ENCODE data around the gene IL1RAPL1.

The IL1RAPL1 gene

DNA sequence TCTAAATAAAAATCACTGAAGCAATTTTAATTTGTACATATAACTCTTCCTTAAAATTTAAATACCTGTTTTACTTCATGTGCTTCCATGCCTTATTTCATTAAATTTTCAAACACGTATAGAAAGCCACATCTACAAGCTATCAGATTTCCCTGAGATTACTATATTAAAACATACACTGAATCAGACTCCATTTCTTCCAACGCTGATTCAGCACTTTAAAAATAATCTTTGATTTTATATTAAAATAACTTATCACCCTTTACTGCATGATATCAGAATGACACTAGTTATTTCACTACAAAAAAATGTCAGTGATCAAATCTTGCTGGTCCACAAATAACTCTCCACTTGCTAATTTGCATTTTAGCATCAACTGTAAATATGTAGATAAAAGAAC lies 550.8 kb downstream of the IL1RAPL1 start:
- no peak for DNase-seq

- DNase-seq, result no peak
Measured at GRCh38 chrX:29143356-29143755, 556.1 kb downstream of the IL1RAPL1 start.

DNA sequence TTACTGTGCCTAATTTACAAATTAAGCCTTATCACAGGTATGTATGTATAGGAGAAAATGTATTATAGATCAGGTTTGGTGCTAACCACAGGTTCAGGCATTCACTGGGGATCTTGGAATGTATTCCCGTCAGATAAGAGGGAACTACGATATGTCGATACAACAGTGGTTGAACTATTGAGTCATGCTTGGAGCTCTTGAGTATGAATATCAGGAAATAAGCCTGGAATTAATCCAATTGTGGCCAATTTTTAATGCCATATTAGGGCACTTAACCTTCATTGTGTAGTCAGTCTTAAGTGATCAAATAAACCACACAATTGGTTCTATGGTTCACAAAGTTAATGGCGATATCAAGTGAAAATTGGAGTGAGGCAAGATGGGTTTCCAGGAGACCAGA lies 556.5 kb downstream of the IL1RAPL1 start:
- no peak for DNase-seq

- no peak for DNase-seq
Measured at GRCh38 chrX:29145316-29145715, 558.1 kb downstream of the IL1RAPL1 start.

- no peak for DNase-seq
Measured at GRCh38 chrX:29148511-29148910, 561.3 kb downstream of the IL1RAPL1 start.

GRCh38 chrX:29155286-29155685 lies 568.0 kb downstream of the IL1RAPL1 start:
- no peak for DNase-seq

GRCh38 chrX:29172880-29173279 lies 585.6 kb downstream of the IL1RAPL1 start:
- DNase-seq, result no peak

DNA sequence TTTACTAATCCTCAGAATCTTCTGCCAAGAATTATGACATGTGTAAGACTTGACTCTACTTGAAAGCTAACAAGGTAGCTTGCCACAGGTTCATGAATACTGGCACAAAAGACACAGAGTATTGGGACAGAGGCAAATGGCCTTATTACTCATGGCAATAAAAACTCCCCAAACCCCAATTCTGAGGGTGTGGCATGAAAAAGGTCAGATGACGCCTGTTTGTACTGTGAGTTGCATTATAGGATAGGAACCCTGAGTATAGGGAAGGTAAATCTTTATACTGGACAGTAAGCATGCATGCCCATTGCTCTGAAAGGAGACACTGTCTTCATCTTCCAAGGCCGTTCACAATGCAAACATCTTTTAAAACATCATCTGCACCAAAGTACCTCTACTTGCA lies 600.0 kb downstream of the IL1RAPL1 start:
- no peak for DNase-seq

GRCh38 chrX:29196501-29196900 lies 609.3 kb downstream of the IL1RAPL1 start:
- DNase-seq, result no peak

DNA sequence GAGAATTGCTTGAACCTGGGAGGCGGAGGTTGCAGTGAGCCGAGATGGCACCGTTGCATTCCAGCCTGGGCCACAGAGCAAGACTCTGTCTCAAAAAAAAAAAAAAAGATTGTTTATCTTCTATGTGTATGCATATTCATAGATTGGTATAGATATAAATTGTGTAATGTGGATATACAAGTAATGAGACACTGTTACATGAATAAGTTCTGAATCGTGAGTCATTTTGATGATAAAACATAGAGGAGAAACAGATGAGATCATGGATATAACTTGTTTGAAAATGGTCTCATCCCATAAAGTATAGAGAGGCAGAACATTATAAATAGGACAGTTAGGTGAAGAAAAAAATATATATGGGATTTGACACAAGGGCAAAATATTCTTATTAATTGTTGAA lies 628.0 kb downstream of the IL1RAPL1 start:
- no peak for DNase-seq

GRCh38 chrX:29225670-29226069 lies 638.4 kb downstream of the IL1RAPL1 start:
- no peak for DNase-seq

DNA sequence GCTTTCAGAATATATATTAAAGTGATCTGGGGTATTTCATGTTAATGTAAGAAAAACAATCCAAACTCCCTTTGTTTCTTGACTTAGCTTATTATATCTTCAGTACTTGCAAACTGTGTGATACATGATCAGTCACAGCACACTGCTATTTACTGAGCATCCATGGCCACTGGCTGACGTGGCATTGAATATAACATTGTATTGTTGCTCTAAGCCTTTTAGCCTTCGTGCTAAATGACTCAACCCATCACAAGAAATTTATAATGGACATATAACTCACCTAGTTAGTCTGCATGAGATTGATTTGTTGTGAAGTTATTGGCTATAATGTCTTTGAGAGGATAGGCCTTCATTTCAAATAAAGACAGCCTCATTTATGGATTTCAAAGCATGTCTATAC lies 642.6 kb downstream of the IL1RAPL1 start:
- DNase-seq, result no peak

DNA sequence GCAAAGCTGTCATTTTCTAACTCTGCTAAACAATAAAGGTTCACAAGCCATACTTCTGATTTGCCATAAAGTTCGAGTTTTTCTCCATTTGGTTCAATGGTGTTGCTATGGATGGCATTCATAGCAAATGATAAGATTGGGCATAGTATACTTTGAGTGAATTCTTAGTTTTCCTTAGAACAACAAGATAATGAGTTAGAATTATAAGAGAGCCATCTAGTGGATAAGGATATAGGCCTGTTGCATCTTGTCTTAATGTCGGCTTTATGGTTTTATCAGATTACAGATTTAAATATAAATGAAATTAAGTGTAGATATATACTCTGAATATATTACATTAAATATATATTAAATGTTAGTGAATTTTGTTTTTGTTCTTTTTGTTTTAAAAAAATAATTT lies 644.6 kb downstream of the IL1RAPL1 start:
- peak in 1 of 2 experiments; percentile 6 for DNase-seq

DNA sequence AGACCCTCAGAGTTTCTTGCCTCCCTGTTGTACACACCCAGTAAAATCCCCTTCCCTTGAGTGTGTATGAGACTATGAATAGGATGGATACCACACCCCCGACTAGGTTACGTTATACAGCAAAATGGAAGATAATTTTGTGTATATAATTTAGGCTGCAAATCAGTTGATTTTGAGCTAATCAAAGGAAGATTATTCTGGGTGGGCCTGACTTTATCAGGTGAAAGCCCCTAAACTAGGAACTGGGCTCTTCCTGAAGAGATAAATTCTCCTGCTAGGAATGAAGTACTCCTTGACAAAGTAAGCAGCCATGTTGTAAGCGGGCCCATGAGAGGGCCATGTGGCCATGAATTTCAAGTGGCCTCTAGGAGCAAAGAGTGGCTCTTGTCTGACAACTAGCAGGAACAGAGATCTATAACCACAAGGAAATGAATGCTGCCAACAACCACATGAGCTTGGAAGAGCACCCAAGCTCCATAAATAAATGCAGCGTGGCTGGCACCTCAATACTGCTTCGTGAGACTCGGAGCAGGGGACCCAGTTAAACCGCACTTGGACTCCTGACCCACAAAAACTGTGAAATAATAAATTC lies 646.4 kb downstream of the IL1RAPL1 start:
- peak; percentile 18 to 58 for DNase-seq

GRCh38 chrX:29237972-29238371 lies 650.7 kb downstream of the IL1RAPL1 start:
- no peak for DNase-seq

DNA sequence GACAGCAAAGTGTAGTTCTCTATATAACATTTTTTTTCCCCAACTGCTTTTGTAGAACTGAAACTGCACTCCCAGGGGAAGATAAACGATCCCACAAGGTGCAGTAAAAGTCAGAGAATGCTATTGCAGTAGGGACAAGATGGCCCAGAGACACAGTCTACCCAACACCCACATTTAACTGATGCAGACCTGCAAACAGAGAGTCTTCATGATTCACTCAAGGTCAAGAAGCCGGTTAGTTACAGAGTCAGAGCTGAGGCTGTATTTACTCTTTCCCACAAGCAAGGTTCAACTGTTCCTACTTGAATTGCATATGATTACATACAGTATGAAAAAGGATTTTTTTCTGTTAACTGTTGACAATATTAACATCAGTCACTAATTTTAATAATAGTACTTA lies 654.6 kb downstream of the IL1RAPL1 start:
- no peak for DNase-seq

DNA sequence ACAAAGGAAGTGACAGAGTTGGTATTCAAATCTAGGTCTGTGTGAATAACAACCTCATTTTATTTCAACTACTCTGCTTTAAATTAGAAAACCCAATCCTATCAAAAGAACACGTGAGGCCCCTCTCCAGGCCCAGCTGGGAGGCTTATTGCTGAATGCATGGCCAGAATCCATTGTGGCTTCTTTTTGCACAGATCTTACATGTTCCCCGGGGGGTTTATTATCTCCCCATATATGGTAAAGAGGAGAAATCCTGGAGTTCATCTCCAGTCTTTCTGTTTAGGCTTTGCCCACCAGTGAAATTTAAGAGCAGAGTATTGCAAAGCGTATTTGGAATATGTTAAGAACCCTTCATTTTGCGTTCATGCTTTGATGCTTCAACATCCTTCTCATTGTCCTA lies 655.6 kb downstream of the IL1RAPL1 start:
- no peak for DNase-seq

DNA sequence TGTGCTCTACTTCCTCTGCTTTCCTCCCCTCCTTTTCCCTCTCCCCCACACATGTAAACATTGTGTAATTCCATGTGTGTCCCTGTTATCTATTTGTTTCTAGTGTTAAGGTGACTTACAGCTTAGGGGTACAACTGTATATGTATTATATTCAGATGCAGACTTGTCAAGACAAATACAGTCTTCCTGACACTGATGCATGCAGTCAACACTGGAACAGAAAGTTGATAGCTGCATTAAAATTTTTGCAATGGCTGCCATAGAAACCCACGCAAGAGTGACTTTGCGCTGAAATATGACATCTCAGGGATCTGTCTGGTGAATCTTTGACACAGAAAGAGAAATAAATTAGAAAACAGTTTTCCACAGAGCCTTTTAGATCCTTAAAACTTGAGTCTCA lies 656.7 kb downstream of the IL1RAPL1 start:
- no peak for DNase-seq

DNA sequence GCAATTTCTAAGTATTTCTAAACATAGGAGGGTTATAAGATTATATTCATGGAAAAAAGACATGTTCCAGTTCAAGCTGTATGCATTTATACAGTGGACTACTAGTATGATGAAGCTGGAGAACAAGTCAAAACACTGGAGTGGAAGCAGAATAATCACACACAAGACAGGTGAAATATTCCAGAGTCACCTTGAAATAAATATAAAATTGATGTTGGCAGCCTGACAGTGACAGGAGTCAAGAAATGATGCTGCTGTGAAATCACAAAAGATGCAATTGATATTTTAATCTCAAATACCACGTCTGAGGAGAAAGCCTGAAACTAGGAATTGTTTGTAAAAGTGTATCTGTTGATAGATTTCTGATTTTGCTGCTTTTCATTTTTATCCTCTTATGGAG lies 667.3 kb downstream of the IL1RAPL1 start:
- no peak for DNase-seq

DNA sequence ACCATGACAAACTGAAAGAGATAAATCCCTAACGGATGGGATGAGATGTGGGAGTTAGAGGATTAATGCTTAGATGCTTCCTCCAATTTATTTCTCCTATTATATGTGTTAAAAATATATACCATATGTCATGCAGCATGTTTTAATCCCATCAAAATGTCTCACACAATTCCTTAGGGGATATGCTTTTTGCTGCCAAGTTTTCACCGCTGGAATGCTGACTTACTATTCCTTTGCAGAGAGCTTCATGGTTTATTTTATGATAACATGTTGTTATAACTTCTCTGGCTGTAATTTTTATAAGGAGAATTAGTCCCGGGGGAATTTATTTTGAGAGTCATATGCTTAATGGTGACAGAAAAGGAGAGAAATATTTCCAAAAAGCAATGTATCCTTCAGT lies 670.3 kb downstream of the IL1RAPL1 start:
- peak; percentile 9 to 77 for DNase-seq

DNA sequence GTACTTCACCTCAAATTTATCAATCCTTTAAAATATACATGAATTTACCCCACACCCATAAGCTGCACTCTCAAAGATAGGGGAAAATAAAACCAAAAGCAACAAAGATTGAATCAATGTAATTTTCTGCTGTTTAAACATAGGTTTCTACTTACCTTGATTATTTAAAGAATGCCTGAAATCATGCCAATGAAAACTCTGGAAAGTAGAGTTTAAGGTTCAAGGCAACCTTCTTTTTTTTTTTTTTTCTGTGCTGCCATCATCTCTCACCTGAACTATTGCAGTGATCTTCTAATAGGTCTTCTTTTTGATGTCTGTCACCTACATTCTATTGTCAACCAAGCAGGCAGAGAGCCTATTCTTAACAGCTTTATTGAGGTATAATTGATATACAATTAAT lies 682.1 kb downstream of the IL1RAPL1 start:
- DNase-seq, result no peak

- DNase-seq, result no peak
Measured at GRCh38 chrX:29274517-29274916, 687.3 kb downstream of the IL1RAPL1 start.

- no peak for DNase-seq
Measured at GRCh38 chrX:29275928-29276327, 688.7 kb downstream of the IL1RAPL1 start.

- DNase-seq, result no peak
Measured at GRCh38 chrX:29281078-29281742, 694.0 kb downstream of the IL1RAPL1 start.

DNA sequence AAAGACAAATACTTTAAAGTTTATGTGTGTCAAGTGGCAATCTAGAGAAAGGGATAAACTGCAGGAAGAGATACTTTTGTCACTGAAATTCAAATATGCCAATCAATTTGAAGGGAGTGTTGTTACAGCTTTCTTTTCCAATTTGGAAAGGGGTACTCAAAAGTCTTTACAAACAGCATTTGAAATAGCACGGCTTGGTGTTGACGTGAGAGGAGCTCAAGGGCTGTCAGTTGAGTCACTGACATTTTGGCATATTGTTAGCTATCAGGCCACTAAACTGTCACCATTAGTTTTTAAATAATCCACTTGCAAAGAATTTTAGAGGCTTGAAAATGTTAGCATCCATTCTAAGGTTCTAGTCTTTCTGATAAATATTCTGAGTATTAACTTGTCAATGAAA lies 698.4 kb downstream of the IL1RAPL1 start:
- DNase-seq, result no peak
